NCI-H2107 (cell line): ENCODE results near the gene BHMT2.

ENCODE experiments used
- DNase-seq: peaks from one replicate; lab custom pipeline; 2025; lab: John Stamatoyannopoulos, UW

BHMT2 gene, protein sequence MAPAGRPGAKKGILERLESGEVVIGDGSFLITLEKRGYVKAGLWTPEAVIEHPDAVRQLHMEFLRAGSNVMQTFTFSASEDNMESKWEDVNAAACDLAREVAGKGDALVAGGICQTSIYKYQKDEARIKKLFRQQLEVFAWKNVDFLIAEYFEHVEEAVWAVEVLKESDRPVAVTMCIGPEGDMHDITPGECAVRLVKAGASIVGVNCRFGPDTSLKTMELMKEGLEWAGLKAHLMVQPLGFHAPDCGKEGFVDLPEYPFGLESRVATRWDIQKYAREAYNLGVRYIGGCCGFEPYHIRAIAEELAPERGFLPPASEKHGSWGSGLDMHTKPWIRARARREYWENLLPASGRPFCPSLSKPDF

GRCh38 chr5:79069488-79070349 lies at the start of gene BHMT2, which contains the start of gene DMGDH:
BHMT2 (plus strand) TSS chr5:79069767; CDS start chr5:79069783, 16 bp downstream.
DMGDH (minus strand) TSS chr5:79069674; CDS start chr5:79069620, 54 bp downstream.
- no peak for DNase-seq

- peak; percentile 2 for DNase-seq
Observed at GRCh38 chr5:79020861-79021561, 48.6 kb upstream of the BHMT2 start.

GRCh38 chr5:79021753-79022152 lies 47.8 kb upstream of the BHMT2 start:
- no peak for DNase-seq

DNA sequence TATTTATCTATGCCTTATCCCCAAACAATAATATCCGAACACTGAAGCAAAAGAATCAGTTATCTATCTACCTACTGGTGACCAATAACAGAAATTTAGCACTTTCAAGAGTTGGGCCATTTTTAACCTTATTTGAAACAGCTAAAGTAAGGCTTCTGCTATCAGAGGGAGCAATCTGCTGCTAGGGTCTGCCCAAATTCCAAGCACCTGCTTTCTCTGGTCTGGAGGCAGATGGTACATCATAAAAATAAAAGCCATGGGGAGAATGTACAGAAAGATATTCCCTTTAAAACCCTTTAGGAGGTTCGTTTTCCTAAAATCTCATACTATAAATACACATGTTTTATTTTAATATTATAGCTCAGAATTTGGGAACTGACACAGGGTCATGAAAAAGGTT lies 46.8 kb upstream of the BHMT2 start:
- no peak for DNase-seq

DNA sequence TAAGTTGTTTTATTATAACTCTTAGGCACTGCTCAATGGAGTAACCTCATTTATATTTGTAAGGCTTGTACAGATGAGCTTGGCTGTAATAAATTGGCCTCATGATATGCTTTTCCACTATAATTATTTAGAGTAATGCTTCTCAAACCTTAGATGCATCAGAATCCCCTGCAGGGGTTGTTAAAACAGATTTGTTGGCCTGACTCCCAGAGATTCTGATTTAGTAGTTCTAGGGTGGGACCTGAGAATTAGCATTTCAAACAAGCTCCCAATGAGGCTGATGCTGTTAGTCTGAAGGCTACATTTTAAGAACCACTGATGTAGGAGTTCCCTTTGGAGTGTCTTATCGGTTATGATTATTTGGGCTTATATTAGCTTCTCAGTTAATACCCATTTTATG lies 46.2 kb upstream of the BHMT2 start:
- DNase-seq: no peak

DNA sequence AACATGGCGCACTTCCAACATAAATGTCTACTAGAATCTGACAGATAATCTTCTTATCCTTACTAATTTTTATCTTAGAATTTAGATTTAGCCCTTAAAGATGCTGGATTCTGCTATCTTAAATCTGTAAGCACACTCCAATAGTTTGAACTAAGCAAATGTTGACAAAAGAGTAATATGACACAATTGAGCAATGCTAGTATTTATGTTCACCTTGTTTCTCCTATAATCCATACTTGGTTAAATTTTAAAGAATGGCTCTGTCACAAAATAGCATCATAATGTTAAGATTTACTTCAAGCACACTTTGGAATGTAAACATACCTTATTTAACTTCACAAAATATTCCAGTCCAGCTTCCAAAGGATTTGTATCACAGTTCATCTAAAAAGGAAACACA lies 45.6 kb upstream of the BHMT2 start:
- DNase-seq: no peak

- DNase-seq: peak; percentile 12
Observed at GRCh38 chr5:79025054-79025472, 44.5 kb upstream of the BHMT2 start.

DNA sequence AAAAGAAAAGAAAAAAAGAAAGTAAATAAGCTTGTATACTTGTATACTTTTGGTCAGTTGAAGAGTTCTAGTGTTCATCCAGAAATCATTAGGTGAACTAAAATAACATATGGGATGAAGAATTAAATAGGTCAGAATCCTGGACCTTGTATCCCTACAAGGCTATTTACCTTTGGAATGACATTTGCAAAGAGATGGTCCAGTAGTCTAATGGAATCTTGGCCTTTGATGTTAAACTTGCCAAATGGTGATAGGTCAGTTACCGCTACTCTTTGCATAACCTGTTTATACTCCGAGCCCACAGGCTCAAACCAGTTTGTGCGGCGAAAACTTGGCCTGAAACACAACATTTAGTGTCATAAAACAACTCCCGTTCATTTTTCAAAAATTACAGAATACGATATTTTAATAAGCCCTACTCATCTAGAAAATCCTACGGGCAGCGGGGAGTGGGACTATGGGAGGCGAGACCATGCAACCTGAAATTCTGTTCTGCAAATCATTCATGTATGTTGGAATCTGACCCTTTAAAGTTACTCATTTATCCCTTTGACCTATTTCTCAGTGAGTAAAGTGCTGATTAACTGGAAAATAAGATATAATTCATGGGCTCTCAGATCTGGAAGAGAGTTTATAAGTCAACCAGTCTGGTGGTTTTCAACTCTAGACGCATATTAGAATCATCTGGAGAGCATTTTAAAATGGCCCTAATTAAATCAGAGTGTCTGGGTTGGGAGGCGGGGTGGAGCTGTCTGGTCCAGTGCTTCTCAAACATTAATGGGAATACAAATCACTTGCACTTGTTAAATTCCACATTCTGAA lies 38.7 kb upstream of the BHMT2 start:
- no peak for DNase-seq

DNA sequence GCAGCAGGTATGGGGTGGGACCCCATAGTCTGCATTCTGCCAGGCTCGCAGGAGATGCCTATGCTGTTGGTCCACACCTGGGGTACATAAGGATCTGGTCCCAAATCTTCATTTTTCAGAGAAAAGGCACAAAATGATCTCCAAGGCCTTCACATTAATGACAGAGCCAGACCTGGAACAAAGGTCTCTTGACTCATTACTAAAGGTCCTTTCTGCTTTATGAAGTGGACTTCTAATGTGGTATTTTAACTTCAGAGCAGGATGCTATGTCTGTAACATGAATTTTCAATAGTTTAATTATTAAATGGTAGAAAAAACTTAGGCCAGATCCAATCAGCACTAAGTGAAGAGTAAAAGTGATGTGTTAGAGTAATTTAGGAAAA lies 38.1 kb upstream of the BHMT2 start:
- DNase-seq: no peak

DNA sequence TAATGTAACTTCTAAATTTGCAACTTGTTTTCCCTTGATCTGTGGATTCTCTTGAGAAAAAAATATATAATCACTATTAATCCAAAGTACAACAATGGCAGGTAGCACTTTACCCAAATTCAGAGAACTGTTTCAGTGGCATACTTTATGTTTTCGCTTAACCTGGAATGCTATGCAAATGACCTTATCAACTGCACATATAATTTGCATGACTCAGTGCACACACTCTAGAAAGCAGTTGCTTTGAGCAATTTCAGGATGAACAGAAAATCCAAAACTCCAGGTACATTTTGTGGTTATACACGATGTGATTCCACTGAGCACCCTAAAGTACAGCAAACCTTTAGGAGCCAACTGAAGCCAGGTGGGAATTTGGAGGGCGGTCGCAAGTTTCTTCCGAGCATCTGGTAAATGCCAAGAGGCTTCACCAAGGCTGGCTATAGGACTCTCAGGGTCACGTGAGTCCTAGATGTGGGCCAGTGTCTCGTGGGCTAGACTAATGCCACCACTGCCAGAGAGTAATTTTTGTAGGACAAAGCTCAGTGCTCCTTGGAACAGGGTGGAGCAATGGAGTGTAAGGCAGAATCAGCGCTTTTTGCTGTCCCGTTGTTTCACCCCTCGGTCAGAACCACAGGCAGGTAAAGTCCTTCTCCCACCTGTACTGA lies 37.4 kb upstream of the BHMT2 start:
- no peak for DNase-seq

GRCh38 chr5:79032782-79033181 lies 36.8 kb upstream of the BHMT2 start:
- DNase-seq: no peak

GRCh38 chr5:79035237-79035636 lies 34.3 kb upstream of the BHMT2 start:
- no peak for DNase-seq

DNA sequence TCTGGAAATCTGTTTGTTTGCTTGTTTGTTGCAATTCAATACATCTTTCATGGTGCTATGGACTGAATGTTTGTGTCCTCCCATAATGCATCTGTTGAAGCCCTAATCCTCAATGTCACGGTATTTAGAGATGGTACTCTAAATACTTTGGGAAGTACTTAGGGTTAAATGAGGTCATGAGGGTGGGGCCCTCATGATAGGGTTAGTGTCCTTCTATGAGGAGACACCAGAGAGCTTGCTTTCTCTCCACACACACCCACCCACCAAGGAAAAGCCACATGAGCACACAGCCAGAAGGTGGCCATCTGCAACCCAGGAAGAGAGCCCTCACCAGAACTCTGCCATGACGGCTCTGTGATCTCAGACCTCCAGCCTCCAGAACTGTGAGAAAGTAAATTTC lies 32.8 kb upstream of the BHMT2 start:
- DNase-seq: no peak

DNA sequence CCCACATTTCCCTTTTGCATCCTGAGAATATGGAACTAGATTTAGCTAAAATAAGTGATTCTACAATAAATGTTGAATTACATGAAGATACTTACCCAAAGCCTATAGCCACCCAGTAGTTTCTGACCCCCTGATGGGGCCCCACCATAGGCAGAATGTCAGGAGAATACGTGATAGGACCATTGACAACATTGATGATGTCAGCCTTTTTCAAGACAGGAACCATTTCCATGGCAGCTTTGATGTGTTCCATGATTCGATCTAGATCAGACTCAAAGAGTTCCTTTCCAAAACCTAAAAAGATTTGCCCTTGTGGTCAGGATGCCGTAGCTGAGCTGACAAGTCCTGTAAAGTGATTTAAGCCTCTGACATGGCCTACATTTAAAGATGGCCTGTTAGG lies 27.4 kb upstream of the BHMT2 start:
- DNase-seq: no peak

GRCh38 chr5:79047199-79047598 lies 22.4 kb upstream of the BHMT2 start:
- no peak for DNase-seq

DNA sequence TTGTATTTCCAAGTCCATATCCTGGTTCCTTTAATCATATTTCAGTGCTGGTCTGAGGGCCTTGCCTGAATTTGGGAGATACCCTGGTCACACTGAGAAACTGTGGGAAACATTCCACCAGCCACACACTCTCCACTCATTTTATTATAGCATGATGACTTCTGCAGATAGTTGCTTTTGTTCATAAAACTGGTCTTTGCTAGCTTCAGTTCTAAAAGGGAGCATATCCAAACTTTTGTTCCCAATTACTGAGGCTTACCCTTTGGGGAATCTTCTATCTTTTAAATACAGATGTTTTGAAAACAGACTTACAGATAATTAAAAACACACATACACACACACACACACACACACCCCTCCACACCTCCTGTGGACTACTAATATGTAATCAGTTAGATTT lies 21.1 kb upstream of the BHMT2 start:
- no peak for DNase-seq

DNA sequence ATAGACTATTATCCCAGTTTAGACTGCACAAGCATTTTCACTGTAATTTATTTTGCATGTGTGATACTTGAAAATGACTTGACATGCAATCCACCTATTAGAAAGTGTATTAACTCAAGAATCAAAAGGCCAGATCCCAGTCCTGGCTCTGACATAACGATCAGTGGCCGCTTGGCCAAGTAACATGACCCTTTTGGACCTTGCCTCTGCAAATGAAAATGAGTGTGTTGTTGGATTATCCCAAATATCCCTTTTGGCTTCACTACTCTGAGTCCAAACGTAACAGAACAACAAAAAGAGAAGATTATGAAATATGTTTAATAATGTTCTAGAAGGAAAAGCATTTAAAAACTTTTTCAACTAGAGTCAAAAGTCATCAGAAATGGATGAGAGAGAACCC lies 19.1 kb upstream of the BHMT2 start:
- no peak for DNase-seq

- no peak for DNase-seq
Observed at GRCh38 chr5:79053321-79053720, 16.2 kb upstream of the BHMT2 start.

- no peak for DNase-seq
Observed at GRCh38 chr5:79055017-79055416, 14.6 kb upstream of the BHMT2 start.

- DNase-seq: no peak
Observed at GRCh38 chr5:79056847-79057246, 12.7 kb upstream of the BHMT2 start.

DNA sequence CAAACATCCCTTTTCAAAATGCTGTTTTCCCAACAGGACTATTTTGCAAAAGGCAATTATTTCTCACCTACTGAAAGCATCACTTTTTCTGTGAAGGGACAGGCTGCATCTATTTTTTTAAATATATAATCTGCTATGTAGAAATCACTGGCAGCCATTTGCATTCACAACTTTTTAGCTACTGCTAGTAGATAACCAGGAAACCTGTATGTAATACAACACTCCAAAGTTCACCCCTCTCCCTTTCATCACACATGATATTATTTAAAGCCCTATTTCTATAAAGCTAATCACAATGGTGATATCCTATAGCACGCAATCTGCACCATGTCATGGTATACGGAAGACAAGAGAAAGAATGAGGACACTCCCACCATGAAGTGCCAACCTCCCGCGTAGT lies 9.9 kb upstream of the BHMT2 start:
- DNase-seq: no peak
